ENCODE results near the gene ZXDC.

The ZXDC gene

GRCh38 chr3:126415661-126416591 is 59.8 kb downstream of the ZXDC start:
- DNase-seq (ENCODE audit: low read depth): no peak

- no peak for DNase-seq (ENCODE audit: low read depth)
These were observed 60.6 kb downstream of the ZXDC start for GRCh38 chr3:126414961-126415660.

DNA sequence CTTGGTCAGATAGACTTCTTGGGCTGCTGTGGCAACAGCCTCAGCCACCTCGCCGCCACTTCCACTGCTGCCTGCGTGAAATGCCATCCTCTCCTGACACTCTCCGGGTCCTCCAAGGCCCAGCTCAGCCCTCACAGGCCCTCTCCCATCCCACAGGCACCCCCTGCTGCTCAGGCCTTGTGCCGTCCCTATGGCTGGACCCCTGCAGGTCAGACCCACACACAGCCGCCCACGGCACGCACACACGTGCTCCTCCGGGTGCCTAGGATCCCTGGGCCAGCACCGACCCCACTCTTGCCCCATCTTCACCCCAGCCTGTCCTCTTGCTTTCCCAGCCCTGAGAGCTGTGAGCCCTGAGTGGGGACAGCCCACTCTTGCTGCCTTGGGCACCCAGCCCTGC is 61.3 kb downstream of the ZXDC start:
- DNase-seq (ENCODE audit: low read depth): no peak

DNA sequence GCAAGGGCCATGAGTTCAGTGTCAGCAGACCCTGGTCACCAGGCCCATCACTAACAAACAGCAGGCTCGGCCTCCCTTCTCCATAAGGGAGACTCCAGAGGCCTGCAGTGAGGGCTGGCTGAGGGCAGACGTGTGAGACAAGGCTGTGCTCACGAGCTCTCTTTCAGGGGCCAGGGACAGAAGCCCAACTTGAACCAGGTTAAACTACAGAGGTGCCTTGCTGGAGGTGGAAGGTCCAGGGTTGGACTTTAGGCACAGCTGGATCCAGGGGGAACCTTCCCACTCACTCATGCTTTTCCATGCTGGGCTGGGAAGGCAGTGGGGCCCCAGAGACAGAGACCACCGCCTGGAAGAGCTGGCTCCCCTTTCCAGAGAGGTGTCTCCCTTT is 62.0 kb downstream of the ZXDC start:
- no peak for DNase-seq (ENCODE audit: low read depth)

GRCh38 chr3:126412841-126413692 is 62.6 kb downstream of the ZXDC start:
- no peak for DNase-seq (ENCODE audit: low read depth)

- DNase-seq (ENCODE audit: low read depth): no peak
These were observed 67.6 kb downstream of the ZXDC start for GRCh38 chr3:126408099-126408498.

DNA sequence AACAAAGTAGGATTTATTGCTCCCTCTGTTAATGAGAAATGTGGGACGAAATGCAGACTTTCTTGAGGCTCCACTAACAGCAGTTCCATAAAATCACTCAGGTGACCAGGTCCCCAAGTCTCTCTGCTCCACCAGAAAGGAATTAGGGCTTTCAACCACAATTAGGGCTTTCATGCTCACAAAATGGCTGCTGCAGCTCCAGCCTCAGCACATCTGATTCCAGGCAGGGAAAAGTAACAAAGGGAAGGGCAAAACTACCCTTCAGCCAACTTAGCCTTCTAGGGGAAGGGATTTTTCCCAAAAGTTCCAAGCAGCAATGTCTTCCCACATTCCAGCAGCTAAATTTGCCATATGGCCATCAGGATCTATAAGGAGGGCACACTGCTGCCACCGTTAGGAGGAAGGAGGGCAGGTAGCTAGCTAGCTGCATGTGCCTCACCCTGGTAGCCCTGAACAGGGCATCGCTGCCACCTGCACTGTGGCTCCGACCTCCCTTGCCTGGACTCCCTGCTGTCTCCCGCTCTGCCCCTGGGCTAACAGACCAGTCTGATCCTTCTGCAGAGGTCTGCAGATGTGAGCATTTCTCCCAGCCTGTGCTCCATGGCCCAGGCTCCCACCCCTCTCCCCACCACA is 68.2 kb downstream of the ZXDC start:
- DNase-seq (ENCODE audit: low read depth): no peak

GRCh38 chr3:126406389-126407296 is 69.0 kb downstream of the ZXDC start:
- no peak for DNase-seq (ENCODE audit: low read depth)

DNA sequence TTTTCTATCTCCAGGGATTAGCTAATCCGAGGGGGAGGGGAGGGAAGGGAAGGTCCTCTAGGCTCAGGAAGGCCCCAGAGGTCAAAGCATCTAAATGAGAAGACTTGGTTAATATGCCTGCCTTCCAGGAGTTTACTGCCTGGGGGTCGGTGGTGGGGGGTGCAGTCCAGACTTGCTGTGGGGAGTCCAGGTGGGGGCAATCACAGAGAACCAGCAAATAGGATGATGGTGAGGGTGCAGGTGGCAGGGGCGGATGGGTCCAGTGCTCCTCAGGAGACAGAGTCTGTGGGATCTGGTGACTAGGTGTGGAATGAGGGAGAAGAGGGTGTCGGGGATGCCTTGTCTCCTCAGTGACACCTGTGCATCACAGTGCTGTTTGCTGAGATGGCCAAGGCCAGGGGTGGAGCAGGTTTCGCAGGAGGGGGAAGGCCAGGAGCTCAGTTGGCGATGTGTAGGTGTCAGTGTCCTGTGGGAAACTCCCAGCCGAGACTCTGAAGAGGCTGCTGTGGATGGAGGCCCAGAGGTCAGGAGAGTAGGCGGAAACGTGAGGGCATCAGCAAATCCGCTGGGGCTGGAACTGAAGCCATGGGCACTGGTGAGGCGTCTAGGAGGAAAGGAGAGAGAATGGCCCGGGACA is 72.9 kb downstream of the ZXDC start:
- DNase-seq (ENCODE audit: low read depth): no peak

DNA sequence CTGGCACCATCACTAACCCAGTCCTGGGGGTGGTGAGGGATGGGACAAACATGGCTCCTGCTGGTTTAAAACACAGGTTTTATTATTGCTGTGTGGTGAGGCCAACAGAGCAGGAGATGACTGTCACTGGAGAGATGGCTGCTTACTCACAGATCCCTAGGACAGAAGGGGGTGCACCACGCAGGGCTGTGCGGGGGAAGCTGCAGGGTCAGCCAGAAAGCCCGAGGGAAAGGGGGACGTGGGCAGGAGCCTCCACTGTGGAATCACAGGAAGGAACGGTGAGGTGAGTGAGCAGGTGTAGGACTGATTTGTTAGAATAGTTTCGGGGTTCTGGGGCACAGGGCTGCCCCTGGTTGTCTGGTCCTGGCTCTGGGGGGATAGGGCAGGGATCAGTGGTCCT is 73.5 kb downstream of the ZXDC start:
- no peak for DNase-seq (ENCODE audit: low read depth)

DNA sequence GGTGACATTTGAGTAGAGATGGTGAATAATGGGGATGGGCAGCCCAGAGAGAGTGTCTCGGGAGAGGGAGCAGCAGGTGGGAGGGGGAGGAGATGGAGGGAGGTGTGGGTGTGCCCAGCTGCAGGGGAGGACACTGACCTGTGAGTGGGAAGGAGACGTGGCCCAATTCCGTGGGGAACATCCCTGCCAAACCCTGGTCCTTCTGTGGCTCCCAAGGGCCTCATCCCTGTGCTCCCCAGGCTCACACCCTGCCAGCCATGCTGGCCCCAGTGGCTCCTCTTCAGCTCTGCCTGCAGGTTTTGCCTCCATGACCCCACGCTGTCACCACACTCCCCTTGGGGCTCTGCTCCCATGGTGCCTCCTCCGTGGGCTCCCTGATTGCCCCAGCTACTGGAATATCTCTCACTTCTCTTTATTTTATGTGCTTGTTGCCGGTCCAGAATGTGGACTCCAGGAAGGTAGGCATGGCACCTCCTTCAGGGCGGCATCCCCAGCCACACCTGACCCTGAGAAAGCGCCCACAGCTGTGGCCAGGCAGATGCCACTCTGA is 74.0 kb downstream of the ZXDC start:
- no peak for DNase-seq (ENCODE audit: low read depth)

DNA sequence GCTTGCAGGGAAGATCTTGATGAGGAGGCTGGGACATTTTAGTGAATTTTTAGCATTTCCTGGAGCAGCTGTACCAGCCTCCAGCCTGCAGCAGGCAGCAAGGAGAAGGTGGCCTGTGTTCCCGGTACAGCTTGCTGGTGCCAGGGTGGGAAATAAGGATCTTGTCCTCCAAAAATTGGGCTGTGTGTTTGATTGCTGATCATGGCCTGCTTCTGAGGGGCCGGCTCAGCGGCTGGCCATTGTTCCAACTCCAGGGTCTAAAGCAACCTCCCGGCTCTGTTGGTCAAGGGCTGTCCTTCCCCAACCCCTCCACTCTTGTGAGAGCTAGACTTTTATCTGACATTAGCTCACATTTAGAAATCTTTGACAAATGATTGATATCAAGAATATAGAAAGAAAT is 75.9 kb downstream of the ZXDC start:
- no peak for DNase-seq (ENCODE audit: low read depth)

GRCh38 chr3:126399351-126399735 is 76.3 kb downstream of the ZXDC start:
- DNase-seq (ENCODE audit: low read depth): no peak

GRCh38 chr3:126398423-126399350 is 77.0 kb downstream of the ZXDC start:
- DNase-seq (ENCODE audit: low read depth): no peak

GRCh38 chr3:126397610-126398422 is 77.9 kb downstream of the ZXDC start:
- no peak for DNase-seq (ENCODE audit: low read depth)

GRCh38 chr3:126396536-126396935 is 79.2 kb downstream of the ZXDC start:
- DNase-seq (ENCODE audit: low read depth): no peak

DNA sequence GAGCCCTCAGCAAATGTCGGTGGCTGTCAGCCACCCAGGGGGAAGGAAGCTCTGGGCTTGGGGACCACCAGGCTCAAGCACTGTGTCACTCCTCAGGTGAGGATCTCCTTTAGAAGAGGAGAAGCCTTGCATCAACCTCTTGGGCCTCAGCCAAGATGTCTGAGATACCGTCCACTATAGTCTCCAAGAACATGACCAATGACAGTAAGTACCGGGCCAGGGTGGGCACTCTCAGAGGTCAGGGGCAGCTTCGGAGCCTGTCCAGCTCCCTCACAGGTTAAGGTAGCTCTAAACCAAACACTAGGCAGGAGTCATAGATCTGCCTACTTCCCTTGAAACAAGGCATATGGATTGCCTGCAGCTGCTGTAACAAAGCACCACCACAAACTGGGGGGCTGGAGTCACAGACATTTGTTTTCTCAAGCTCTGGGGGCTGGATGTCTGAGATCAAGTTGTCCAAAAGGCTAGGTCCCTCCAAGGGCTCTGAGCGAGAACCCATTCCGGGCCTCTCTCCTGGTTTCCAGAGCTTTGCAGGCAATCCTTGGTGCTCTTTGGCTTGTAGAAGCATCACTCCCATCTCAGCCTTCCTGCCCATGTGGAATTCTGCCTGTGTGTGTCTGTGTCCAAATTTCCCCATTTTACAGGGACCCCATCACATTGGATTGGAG is 79.7 kb downstream of the ZXDC start:
- DNase-seq (ENCODE audit: low read depth): no peak

- no peak for DNase-seq (ENCODE audit: low read depth)
These were observed 80.7 kb downstream of the ZXDC start for GRCh38 chr3:126394977-126395321.

All from activated gamma-delta T cell treated with anti-CD3 and anti-CD28 coated beads, Interleukin-2, amount 50 U/mL, for 16 hours (primary cell).